Activated naive CD4-positive, alpha-beta T cell treated with Interleukin-2 at 50 U/mL for 16 hours (primary cell): ENCODE measurements around the gene KDM2B.
"Not testable (repeated sequence)": the region's sequence is repeated elsewhere in the genome, so short reads cannot be mapped to it uniquely, and the experiment has no call there.

ENCODE experiments used
- DNase-seq: peaks from one replicate; pipeline ENCODE4 v3.0.0-alpha.2; 2020

KDM2B gene

DNA sequence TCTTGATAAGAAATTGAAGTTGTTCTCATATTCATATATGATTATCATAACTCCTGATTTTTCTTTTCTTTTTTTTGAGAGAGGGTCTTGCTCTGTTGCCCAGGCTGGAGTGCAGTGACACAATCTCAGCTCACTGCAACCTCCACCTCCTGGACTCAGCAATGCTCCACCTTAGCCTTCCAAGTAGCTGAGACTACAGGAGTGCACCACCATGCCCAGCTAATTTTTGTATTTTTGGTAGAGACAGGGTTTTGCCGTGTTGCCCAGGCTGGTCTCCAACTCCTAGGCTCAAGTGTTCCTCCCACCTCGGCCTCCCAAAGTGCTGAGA, 2.5 kb upstream of the KDM2B start:
- not testable (repeated sequence) for DNase-seq

DNA sequence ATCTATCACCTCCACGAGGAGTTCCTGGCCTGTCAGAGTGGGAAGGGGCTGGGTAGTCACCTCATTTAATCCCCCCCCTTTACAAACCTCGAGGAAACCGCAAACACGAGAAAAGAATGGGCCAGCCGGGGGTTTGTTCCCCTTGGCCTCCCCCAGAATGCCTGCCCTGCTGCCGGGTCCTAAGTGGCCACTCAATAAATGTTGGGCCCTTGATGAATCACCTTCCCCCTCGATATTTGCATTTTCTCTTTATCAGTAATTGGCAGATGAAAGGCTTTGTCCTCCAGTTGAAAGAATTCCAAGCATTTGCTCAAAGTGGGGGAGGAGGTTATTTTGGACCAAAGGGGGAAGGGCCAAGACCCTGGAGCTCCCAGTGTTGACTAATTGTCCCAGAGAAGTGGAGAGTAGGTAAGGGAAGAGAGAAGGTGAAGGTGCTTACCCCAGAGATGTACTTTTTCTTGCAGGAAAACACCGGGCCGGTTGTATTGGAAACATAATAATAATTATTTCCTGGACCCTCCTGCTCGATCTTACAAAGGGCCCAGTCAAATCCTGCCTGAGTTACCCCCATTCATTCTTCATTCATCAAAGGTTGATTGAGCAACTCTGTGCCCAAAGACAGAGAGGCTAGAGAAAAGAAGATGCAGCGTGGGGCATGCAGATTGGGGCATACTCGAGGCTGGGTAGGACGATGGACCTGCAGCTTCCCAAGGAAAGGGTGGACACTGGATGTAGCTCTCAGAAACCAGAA, 1.9 kb upstream of the KDM2B start:
- no peak for DNase-seq

DNA sequence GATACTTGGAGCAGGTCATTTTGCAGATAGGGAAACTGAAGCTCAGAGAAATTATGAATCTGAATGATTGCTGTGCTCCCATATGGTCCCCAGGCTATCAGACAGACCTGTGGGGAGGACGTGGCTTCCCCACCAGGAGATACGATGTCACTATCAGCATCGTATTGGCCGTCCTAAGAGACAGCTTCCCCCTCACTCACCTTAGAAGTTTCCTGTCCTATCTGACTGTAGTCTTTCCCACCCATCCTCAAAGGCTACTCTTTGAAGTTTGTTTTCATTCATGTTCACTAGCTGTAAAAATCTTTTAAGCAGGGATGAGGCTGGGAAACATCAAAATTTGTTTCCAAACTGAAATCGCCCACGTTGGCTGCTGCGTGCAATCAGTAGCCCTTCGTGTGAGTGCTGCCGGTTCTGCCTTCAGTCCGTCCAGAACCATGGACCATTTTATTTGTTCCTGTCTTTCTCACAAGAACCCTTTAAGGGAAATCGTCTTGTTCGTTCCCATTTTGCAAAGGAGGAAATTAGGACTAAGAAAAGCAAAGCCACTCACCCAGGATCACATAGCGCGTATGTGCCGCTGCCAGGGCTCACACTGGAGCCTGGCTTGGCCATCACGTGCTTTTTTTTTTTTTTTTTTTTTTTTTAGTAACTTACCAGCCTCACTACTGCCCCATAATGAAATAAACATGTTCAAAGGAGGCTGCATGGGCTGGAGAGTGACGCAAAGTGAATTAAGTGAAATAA, 1.0 kb upstream of the KDM2B start:
- DNase-seq: no peak

DNA sequence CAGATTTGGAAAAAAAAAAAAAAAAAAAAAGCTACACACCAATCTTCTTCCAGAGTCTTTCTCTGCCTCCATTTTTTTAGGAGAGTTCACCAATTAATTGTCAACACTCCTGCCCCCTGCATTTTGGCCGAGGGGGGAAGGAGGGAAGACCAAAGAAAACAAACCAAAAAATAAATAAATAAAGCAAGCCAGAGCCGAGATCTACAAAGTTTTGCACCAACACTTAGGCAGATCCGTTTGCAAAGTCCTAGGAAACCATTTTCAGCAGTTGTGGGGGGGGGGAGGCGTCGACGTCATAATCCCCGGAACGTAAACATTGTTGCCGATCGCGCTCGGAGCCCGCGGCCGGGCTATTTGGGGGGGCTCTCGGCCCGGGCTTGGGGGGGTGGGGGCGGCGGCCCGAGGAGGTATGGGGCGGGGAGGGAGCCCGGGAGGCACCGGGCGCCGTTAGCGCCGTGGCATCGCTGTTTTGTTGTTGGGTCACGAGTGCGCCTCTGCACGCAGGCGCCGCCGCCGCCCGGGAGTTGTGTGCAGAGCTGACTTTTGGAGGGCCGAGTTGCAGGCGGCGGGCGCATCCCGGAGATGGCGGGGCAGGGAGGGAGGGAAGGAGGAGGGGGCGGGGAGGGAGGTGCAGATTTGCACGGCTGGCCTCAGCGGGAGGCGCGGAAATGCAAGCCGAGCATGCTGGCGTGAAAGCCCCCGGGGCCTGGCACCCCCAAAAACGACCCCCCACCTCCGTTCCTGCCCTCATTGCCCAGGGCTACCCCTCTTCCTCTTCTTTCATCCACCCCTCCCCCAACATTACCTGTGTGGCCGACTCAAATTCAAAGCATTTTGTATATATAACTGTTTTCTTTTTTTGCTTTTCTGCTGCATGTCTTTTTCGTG, 598 bp downstream of the KDM2B start:
- peak; percentile 73 for DNase-seq

DNA sequence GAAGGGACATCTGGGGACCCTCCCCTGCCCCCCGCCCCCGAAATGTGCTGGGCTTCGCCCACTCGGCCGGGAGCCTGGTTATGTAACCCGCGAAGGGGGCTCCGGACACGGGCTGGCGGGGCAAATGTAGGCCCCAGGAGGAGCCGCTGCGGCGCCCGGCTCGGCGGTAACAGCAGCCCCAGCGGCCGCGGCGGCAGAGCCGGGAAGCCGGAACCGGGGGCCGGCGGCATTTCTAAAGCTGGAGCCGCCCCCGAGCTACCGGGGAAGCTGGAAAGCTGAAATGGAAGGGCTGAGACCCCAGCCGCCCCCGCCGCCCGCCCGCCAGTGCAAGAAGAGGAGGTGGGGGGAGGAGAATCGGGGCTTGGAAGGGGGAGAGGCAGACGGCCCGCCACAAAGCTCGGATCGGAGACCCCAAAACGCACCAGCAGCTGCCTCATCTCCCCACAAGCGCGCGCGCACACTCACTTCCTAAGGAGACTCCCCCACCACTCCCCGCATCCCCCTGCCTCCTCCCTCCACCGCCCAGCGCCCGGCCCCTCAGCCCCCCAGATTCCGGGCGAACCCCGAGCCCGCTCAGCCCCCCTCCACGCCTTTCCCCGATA, 1.5 kb downstream of the KDM2B start:
- peak; percentile 36 for DNase-seq

DNA sequence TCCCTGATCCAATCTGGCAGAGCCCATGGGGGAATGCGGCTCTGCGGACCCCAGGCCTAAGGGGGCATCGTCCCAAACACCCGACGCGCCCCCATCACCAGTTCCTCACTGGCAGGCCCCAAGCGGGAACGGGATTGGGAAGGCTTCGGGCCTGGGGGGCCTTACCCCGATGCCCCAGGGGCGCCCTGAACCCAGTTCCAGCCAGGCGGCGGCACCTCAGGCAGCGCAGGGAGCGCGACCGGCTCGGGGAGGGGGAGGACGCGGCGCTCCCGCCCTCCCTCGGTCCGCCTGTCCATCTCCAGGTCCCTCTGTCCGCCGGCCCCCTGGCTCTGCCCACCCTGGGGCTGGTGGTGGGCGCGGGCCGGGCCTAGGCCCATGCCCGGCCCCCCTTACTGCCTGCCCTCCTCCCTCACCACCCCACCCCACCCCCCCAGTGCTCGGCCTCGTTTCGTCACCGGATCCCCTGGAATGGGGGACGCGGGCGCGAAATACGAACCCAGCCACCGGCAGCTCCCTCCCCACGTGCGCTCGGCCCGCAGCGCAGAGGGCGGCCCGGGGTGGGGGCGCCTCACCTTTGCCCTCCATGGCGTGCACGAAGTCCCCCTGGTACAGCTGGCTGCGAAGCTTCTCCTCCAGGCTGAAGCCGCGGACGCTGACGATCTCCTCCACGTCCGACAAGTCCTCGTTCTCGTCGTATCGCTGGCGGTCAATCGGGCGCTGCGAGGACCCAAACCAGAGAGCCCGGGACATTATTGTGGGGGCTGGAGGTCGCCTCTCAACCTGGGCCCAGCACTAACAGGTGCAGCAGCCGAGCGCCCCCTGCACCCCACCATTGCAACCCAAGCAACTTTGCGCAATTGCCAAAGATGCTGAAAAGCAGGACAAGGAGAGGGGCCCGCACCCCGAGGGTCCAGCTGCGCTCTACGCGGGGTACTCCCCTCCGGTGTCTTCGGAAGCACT, 2.3 kb downstream of the KDM2B start:
- DNase-seq: peak; percentile 24

DNA sequence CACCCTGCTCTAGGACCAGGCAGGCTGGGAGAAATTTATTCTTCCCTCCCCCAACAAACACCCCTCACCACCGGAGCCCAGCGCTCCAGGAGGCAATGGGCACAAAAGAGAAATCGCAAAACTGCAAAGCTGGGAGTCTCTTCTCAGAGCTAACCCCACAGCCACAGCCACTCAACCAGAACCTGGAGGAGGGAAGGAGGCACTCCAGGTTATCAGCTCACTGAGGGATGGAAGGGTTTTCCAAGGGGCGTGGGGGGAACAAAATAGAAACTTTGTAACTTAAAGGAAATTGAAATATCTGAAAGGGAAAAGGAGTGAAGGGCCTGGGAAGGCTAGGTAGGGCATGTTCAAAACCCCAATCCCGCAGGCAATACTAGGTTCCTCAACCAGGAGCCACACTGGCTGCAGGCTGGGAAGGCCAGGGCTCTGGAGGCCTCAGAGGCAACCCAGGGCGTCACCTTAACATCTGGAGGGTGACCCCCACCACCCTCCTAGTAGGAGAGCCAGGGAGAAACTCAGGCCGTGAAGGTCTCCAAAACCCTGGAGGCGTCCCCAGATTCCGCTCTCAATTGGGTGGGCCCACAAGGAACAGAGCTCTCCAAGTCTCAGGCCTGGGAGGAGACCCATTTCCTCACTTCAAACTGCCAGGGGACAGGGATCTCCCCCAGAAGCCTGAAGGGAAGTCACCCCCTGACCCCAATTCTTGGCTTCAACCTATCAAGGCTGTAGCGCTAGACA, 3.2 kb downstream of the KDM2B start:
- DNase-seq: no peak

DNA sequence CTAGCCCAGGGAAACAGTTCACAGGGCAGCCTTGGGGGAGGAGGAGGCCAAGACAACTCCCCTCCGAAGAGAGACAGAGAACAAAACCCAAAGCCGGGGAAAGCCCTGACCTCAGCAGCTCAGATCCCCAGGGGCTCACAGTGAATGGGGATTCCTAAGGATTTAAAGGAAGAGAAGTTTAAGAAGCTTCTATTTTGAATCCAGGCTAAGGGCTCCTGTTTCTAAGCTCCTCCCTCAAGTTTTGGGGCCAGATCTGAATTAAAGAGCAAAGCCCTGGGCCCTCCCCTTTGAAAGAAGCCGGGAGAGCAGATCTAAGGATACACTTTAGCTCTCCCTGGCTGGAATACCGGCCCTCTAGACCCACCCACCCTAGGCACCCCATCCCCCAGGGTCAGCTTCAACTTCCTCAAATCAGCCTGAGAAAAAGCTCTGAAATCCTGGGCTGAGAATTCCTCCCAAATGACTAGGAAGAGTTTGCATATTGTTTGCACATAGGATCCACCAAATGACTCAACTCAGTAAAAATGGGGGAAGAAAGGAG, 3.9 kb downstream of the KDM2B start:
- no peak for DNase-seq

DNA sequence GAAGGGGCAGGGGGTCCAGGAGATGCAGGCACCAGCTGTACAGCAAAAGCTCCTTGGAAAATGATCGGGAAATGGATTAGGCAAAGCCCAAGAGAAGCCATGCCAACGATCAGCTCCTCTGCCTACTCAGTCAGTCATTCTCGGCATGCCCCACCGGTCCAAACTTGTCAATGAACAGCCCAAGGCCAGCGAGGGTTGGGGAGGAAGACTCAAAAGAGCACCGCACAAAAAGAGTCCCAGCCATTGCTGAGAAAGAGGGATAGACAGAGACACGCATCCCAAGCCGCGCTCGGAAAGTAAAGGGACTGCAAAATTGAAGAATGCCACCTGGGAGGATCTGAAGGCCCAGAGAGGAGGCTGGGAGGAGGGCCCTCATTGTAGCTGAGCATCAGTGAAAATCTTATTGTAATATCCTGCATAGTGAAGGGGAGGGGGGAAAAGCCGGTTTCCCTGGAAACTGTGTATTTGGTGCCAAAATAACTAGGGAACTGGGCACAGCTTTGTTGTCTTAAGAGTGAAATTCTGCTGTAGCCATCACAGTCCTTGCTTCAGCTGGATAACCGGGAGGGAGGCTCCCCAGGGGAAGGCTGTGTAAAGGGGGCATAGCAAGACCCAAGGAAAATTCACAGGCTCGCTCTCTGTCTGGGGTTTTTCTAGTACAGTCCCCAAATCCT, 4.7 kb downstream of the KDM2B start:
- DNase-seq: no peak

DNA sequence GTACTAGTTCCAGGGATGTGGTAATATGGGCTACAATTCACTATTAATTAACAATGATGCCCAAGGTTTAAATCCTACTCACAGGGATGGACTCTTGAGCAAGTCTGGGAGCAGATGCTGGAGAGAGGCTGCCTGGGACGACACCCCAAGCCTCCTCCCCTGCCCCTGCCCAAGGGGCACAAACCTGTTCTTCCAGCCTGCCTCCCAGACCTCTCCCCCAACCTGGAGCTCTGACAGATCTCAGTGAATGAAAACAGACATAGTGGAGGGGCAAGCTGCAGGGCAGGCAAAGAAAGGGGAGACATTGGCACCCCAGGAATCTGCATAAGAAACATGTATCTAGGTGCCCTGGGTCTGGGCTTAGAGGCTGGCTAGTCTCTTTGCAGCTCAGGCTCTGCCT, 5.8 kb downstream of the KDM2B start:
- DNase-seq: no peak

DNA sequence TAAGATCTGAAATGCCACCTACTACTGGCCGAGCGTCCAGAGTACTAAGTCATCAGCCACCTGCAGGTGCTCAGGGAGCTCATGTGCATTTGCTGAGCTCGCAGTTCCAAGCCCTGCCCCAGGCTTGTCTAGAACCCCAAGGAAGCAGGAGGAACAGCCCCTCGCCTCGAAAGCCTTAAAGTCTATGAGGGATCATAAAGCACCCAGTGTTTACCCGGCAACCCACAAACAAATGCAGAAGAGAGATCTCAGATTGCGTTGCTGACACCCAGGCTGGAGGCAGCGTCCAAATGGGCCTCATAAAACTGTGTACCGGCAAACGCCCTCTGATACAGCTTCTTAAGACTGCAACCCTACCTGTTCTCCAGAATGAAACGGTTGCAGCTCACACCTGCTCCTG, 6.8 kb downstream of the KDM2B start:
- no peak for DNase-seq

DNA sequence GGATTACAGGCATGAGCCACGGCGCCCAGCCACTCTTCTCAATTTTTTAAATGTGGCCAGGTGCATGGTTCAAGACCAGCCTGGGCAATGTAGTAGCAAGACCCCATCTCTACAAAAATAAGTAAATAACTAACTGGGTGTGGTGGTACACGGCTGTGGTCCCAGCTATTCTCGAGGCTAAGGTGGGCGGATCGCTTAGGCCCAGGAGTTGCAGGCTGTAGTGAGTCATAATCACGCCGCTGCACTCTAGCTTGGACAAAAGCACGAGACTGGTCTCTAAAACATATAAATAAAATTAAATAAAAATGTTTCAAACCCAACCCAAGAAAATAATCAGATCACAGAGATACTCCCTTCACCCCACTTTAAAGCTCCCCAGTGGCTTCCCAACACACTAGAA, 8.9 kb downstream of the KDM2B start:
- DNase-seq: no peak

DNA sequence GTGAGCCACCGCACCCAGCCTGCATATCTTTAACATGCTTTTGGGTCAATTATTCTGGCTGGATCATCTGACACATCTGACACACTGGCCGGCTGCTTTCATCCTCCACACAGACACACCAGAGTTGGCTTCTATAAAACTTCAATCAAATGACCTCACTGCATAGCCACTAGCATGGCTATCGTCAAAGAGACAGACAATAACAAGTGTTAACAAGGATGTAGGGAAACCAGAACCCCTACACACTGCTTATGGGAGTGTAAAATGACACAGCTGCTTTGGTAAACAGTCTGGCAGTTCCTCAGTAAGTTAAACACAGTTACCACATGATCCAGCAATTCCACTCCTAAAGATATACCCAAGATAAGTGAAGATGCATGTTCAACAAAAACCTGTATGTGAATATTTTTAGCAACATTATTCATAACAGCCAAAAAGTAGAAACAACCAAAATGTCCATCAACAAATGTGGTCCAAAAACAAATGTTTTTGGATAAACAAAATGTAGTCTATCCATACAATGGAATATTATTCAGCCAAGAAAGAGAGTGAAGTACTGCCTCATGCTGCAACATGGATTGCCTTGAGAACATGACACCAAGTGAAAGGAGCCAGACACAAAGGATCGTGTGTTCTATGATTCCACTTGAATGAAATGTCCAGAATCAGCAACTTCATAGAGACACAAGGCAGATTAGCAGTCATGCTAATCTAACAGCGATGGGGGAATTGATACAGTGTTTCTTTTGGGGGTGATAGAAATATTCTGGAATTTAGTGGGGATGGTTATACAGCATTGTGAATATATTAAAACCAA, 10.1 kb downstream of the KDM2B start:
- DNase-seq: no peak

DNA sequence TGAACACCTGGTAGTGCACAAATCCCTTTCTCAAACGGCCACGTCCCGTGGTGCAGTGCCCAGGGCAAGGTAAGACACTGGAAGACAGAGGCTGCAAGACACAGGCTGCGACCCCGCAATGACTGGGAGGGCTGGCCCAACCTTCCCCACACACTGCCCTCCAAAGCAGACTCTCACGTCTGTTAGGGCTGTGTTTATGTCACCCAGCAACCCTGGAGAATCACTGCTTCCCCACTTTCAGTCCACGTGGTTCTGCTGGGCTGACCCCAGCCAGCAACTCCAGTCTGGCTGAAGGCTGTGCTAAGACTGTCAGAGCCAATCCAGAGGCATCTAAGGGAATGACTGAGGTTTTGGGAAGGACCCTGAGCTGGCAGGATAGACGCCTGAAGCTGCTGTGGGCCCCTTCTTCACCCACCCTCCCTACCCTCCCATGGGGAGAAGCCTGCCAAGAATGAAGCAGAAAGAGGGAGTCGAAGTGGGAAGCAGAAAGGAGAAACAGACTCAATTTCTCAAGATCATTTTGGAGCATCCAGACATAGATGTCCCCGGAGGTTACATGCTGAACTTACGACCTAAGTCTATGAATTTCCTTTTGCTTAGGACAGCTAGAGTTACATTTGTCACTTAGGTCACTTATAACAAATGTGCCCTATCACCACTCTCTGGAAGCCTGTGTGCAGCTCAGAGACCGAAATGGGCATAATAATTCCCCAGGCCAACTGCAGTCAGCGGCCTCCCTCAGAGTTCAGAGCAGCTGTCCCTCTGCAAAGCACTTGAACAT, 11.7 kb downstream of the KDM2B start:
- no peak for DNase-seq

DNA sequence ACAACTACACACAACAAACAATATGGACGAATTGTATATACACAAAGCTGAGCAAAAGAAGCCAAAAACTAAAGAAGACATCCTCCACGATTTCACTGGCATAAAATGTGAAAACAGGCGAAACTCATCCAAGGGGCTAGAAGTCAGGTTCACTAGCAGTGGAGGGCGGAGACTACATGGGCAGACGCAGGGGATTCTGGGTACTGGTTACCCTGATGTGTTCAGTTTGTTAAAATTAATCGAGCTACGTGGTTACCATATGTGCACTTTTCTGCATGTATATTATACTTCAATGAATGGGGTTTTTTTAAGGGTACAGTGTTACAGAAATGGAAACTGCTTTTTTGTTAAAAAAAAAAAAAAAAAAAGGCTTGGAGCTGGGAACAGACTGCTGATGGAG, 12.3 kb downstream of the KDM2B start:
- DNase-seq: no peak

DNA sequence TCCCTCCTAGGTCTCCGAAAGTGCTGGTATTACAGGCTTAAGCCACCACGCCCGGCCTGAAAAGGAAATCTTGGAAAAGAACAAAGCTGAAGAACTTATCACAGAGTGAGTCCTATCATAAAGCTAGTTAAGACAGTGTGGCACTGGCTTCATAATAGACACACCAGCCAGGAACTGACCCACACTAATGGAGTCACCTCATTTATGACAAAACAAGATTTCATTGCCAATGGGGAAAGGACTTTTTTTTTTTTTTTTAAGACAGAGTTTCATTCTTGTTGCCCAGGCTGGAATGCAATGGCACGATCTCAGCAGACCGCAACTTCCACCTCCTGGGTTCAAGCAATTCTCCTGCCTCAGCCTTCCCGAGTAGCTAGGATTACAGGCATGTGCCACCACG, 15.7 kb downstream of the KDM2B start:
- DNase-seq: no peak

DNA sequence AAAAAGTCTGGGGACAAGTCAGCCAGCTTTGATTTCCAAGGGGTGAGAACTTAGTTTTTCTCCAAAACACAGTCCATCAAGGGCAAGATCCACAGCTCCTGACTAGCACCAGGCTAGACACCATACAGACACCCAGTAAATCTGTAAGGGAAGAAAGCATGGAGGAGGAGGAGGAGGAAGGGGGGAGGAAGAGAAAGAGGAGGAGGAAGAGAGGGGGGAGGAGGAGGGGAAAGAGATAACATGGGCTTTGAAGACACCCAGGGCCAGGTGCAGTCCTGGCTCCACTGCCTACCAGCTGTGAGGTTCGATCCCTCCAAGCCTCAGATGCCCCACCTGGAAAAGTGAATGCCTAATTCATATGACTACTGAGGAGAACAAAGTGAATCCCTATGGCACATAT, 18.3 kb downstream of the KDM2B start:
- no peak for DNase-seq

DNA sequence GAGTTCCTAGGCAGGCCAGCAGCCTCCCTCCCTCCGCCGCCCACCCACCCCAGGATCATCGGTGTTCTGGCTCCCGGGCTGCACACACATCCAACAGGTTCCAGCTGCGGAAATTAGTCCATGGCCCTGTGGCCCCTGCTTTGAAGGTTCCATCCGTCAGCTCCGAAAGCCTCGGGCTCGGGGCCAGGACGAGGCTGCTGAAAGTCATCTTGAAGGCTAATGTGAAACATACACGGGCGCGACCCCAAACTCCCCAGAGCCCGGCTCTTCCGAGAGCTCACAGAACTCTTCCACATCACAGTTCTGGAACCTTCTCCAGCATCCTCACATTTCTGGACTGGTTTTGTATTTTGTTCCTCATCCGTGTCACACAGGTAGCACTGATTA, 19.8 kb downstream of the KDM2B start:
- DNase-seq: no peak
